Left ventricle myocardium superior (tissue), 1 donor: ENCODE results near the gene FRK. TPM values are rescaled to one million over a fixed set of nuclear protein-coding genes. Genes with fewer than 3 reads are reported as not detected.
A peak's percentile ranks its signal among the peaks of the same experiment; 100 is the strongest.
"Not testable (repeated sequence)": the region's sequence is repeated elsewhere in the genome, so short reads cannot be mapped to it uniquely, and the experiment has no call there.

Experiments used
- ATAC-seq: fragments of 200-7000 bp; cut with Tn5 transposase; one replicate; pipeline ENCODE4 v1.9.1; 2020; ENCODE audit warnings: mild to moderate bottlenecking, moderate library complexity
- DNase-seq: peaks from one replicate; pipeline ENCODE4 v3.0.0-alpha.2; 2020
- intact Hi-C: fragments of 100-400 bp; cut with micrococcal nuclease; formaldehyde crosslinking; loops from one replicate; pipeline ENCODE4 v1.11.0; 2022
- long read RNA-seq: library from polyadenylated mRNA; unstranded; transcript quantifications from one replicate; pipeline ENCODE4 v2.0.0, GENCODE V29; 2021
- total RNA-seq: library from RNA; stranded (reverse); fragmentation: NEBNext Ultra II Directional; extraction: Animal tissue kit (Norgen Biotek cat#: 25700); gene quantifications from one replicate; pipeline ENCODE4 v1.2.1, GENCODE V29; 2021
- donor health status: DM: no; HTN: yes; CAD: no; lungs with severe emphysema.

FRK gene
- total RNA-seq = 8.8 TPM
- long read RNA-seq, partial matches to known transcripts = 0 of 21 reads
- long read RNA-seq, other reads (novel, unspliced or antisense) = 21 of 21 reads

- no peak for DNase-seq
- intact Hi-C loops = no loop called here
- peak; percentile 86 for ATAC-seq
Observed at GRCh38 chr6:116060572-116061283, at the start of gene FRK. Gene FRK (minus strand): TSS chr6:116060891. CDS start chr6:116060311, 580 bp downstream.

GRCh38 chr6:116108836-116109235 is 48.1 kb upstream of the FRK start:
- no peak for DNase-seq
- intact Hi-C loops = no loop called here
- ATAC-seq = peak; percentile 34

GRCh38 chr6:116106146-116106545 is 45.5 kb upstream of the FRK start:
- no peak for ATAC-seq
- intact Hi-C loops = no loop called here

GRCh38 chr6:116105247-116105646 is 44.6 kb upstream of the FRK start:
- no peak for ATAC-seq
- intact Hi-C loops = no loop called here
- DNase-seq = no peak

More at GRCh38 chr6:116106146-116106545, 45.5 kb upstream of the FRK start:
- DNase-seq = no peak

- intact Hi-C loops = no loop called here
- DNase-seq (no peak), ATAC-seq (no peak)
Observed at GRCh38 chr6:116104636-116105035, 43.9 kb upstream of the FRK start.

GRCh38 chr6:116102873-116103272 is 42.2 kb upstream of the FRK start:
- DNase-seq = no peak
- intact Hi-C loops = no loop called here
- no peak for ATAC-seq

- ATAC-seq = no peak
- intact Hi-C loops = no loop called here
- no peak for DNase-seq
Observed at GRCh38 chr6:116101790-116102189, 41.1 kb upstream of the FRK start.

GRCh38 chr6:116101302-116101718 is 40.6 kb upstream of the FRK start:
- ATAC-seq = peak; percentile 1
- no peak for DNase-seq
- intact Hi-C loops = no loop called here

- intact Hi-C loops = no loop called here
- ATAC-seq = peak; percentile 97
Observed at GRCh38 chr6:116100419-116101301, 40.0 kb upstream of the FRK start, which contains the start of gene NT5DC1. Gene NT5DC1 (plus strand): TSS chr6:116100853. CDS start chr6:116100931, 78 bp downstream.

GRCh38 chr6:116099036-116099435 is 38.3 kb upstream of the FRK start:
- ATAC-seq = no peak
- intact Hi-C loops = loop anchor here (5.0 kb wide), 1 partner anchor 87 kb away; no protein-coding TSS in a partner anchor
- no peak for DNase-seq

More at GRCh38 chr6:116100419-116101301, 40.0 kb upstream of the FRK start, which contains the start of gene NT5DC1:
- peak; percentile 93 for DNase-seq

GRCh38 chr6:116096979-116097816 is 36.5 kb upstream of the FRK start:
- DNase-seq = no peak
- intact Hi-C loops = loop anchor here (5.0 kb wide), 1 partner anchor 85 kb away; no protein-coding TSS in a partner anchor
- ATAC-seq = no peak

- intact Hi-C loops = loop anchor here (5.0 kb wide), 1 partner anchor 84 kb away; no protein-coding TSS in a partner anchor
- ATAC-seq, DNase-seq: not testable (repeated sequence)
Observed at GRCh38 chr6:116096048-116096759, 35.5 kb upstream of the FRK start.

GRCh38 chr6:116094041-116094440 is 33.4 kb upstream of the FRK start:
- ATAC-seq (no peak), DNase-seq (no peak)
- intact Hi-C loops = no loop called here

- DNase-seq (no peak), ATAC-seq (no peak)
- intact Hi-C loops = no loop called here
Observed at GRCh38 chr6:116090251-116090650, 29.6 kb upstream of the FRK start.

- DNase-seq = no peak
- intact Hi-C loops = no loop called here
- ATAC-seq = no peak
Observed at GRCh38 chr6:116088946-116089345, 28.3 kb upstream of the FRK start.

- no peak for ATAC-seq
- intact Hi-C loops = no loop called here
- no peak for DNase-seq
Observed at GRCh38 chr6:116087437-116088027, 26.8 kb upstream of the FRK start.

GRCh38 chr6:116084284-116084683 is 23.6 kb upstream of the FRK start:
- ATAC-seq (no peak), DNase-seq (no peak)
- intact Hi-C loops = no loop called here

GRCh38 chr6:116083052-116083451 is 22.4 kb upstream of the FRK start:
- ATAC-seq = no peak
- intact Hi-C loops = no loop called here
- DNase-seq = no peak
